Vagina (tissue), 2 donors: ENCODE measurements around the gene CHD5. TPM values are rescaled to one million over a fixed set of nuclear protein-coding genes. Genes with fewer than 3 reads are reported as not detected.

Source experiments
- DNase-seq, 2 donors: peaks; one replicate each; pipeline ENCODE4 v3.0.0-alpha.2; 2017; ENCODE audit errors: extremely low spot score in 2 of 2
- H3K27ac ChIP-seq: fragments of 200-600 bp; sonication (generic); one replicate; pipeline ENCODE4 v1.5.1; 2019
- H3K27me3 ChIP-seq: fragments of 200-600 bp; sonication (generic); one replicate; pipeline ENCODE4 v1.5.1; 2019
- H3K36me3 ChIP-seq, 2 donors: fragments of 200-600 bp; sonication (generic); one replicate each; pipeline ENCODE4 v1.5.1; 2017 to 2019
- H3K4me1 ChIP-seq: fragments of 200-600 bp; sonication (generic); one replicate; pipeline ENCODE4 v1.5.1; 2019
- H3K4me3 ChIP-seq, 2 donors: fragments of 200-600 bp; sonication (generic); 1 replicate in 1 of 2; 2 replicates in 1 of 2; pipeline ENCODE4 v1.5.1; 2016 to 2019
- H3K9me3 ChIP-seq: fragments of 200-600 bp; sonication (generic); one replicate; pipeline ENCODE4 v1.5.1; 2019
- CTCF ChIP-seq, 3 experiments: fragments of 450-650 bp in 2 of 3; fragments of 200-600 bp in 1 of 3; sonication (generic) in 1 of 3; IDR thresholded peaks; one replicate each; pipeline ENCODE4 v1.5.1; 2017 to 2019; ENCODE audit warnings: antibody characterized with exemption in 3 of 3, mild to moderate bottlenecking in 2 of 3, moderate library complexity in 2 of 3
- POLR2A ChIP-seq, 2 donors: fragments of 450-650 bp; IDR thresholded peaks; one replicate each; pipeline ENCODE4 v1.6.1; 2017; ENCODE audit warnings: antibody characterized with exemption in 2 of 2, mild to moderate bottlenecking in 2 of 2, moderate library complexity in 2 of 2
- POLR2AphosphoS5 ChIP-seq, 2 donors: sonication (generic); formaldehyde crosslinking; IDR thresholded peaks; one replicate each; pipeline ENCODE4 v1.9.0; 2017; ENCODE audit warnings: antibody characterized with exemption in 2 of 2, mild to moderate bottlenecking in 2 of 2, low read depth in 1 of 2; ENCODE audit not compliant: insufficient read depth in 1 of 2
- intact Hi-C: fragments of 100-400 bp; cut with DNase I; formaldehyde crosslinking; loops from one replicate; pipeline ENCODE4 v1.15.1; 2023
- total RNA-seq: library from RNA; depleted of rRNA; stranded (reverse); fragments of >200 nt; gene quantifications from one replicate; pipeline ENCODE4 v1.2.3, GENCODE V29; 2016

CHD5 gene
- total RNA-seq, 1 donor from 2014 or later = 2.0 TPM

DNA sequence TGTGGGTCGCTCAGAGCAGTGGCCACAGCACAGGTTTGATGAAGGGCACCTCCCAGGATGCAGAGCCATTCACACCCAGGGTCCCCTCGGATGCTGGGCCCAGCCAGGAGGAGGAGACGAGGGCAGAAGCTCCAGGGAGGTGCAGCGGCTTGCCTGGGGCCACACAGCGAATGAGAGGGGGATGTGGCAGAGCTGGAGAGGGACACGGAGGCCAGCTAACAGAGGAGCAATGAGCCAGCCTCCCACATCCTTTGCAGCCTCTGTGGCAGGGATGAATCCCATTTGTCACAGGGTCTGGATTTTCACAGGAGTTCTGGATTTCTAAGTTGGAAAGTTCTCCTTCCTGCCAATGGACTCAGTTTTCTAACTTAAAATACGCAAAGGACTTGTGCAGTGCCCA, 35.9 kb downstream of the CHD5 start:
- H3K27me3 ChIP-seq = no peaks in the 10 kb centered on the region
- no peaks in the 10 kb centered on the region for H3K36me3 ChIP-seq
- no peak overlapping the region for H3K27ac ChIP-seq
- H3K9me3 ChIP-seq = no peaks in the 10 kb centered on the region
- TF ChIP-seq POLR2AphosphoS5 (IDR thresholded peaks at IDR 0.05; ENCODE audit: insufficient read depth in 1 of 2, low read depth in 1 of 2) = no peak
- no peak for TF ChIP-seq POLR2A (IDR thresholded peaks at IDR 0.05)
- no peak for TF ChIP-seq CTCF (IDR thresholded peaks at IDR 0.05)
- no peak for DNase-seq
- peaks cover 8% of the 10 kb centered on the region for H3K4me1 ChIP-seq
- intact Hi-C loops = no loop called here
- H3K4me3 ChIP-seq = no peak overlapping the region

- no peaks in the 10 kb centered on the region for H3K36me3 ChIP-seq
- intact Hi-C loops = no loop called here
- no peak overlapping the region for H3K27ac ChIP-seq
- H3K27me3 ChIP-seq = no peaks in the 10 kb centered on the region
- peaks cover under 1% of the 10 kb centered on the region for H3K4me1 ChIP-seq
- no peaks in the 10 kb centered on the region for H3K9me3 ChIP-seq
- no peak overlapping the region for H3K4me3 ChIP-seq
- no peak for DNase-seq
- TF ChIP-seq CTCF (IDR thresholded peaks at IDR 0.05) (no peak), POLR2AphosphoS5 (IDR thresholded peaks at IDR 0.05; ENCODE audit: insufficient read depth in 1 of 2, low read depth in 1 of 2) (no peak), POLR2A (IDR thresholded peaks at IDR 0.05) (no peak)
Measured at GRCh38 chr1:6143395-6143794, 36.7 kb downstream of the CHD5 start.

DNA sequence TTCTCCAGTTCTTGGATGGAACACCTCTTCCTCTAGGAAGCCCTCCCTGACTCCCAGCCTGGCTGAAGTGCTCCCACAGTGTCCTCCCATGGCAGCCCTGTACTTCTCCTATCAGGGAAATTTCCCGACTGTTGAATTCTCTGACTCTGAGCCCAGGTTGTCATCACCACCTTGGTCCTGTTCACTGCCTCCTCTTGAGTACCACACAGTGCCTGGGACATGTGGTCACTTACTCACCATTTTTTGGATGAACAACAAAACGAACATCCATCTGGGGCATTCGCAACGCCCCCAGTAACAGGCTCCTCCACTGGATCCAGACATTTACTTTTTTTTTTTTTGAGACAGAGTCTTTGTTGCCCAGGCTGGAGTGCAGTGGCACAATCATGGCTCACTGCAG, 37.4 kb downstream of the CHD5 start:
- TF ChIP-seq POLR2AphosphoS5 (IDR thresholded peaks at IDR 0.05; ENCODE audit: insufficient read depth in 1 of 2, low read depth in 1 of 2) (no peak), POLR2A (IDR thresholded peaks at IDR 0.05) (no peak), CTCF (IDR thresholded peaks at IDR 0.05) (no peak)
- H3K9me3 ChIP-seq = no peaks in the 10 kb centered on the region
- no peak overlapping the region for H3K4me3 ChIP-seq
- intact Hi-C loops = no loop called here
- H3K27ac ChIP-seq = no peak overlapping the region
- H3K36me3 ChIP-seq = no peaks in the 10 kb centered on the region
- no peak for DNase-seq
- H3K4me1 ChIP-seq = no peaks in the 10 kb centered on the region
- H3K27me3 ChIP-seq = no peaks in the 10 kb centered on the region

DNA sequence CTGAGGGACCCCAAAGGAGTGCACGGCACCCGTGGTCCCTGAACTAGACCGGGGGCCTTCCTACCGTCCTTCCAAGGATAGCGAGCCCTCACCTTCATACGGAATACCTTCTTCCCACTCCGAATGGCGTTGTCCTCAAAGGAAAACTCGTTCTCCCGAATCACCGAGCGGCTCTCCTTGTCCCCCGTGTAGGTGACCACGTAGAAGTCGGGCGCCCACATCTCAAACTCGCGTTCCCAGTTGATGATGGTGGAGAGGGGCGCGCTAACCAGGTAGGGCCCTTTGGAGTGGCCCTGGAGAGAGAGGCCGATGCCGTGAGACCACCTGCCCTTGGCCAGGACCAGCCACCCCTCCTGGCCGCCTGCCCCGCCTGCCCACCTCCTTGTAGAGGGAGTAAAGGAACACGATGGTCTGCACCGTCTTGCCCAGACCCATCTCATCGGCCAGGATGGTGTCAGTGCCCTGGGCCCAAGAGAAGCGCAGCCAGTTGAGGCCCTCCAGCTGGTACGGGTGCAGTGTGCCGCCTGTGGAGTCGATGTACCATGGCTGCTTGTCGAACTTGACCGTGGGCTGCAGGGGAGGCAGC, 38.0 kb downstream of the CHD5 start:
- Histone ChIP-seq H3K9me3 (no peaks in the 10 kb centered on the region), H3K27ac (no peak overlapping the region), H3K4me3 (no peak overlapping the region), H3K36me3 (no peaks in the 10 kb centered on the region), H3K4me1 (no peaks in the 10 kb centered on the region), H3K27me3 (no peaks in the 10 kb centered on the region)
- intact Hi-C loops = no loop called here
- no peak for DNase-seq
- TF ChIP-seq POLR2A (IDR thresholded peaks at IDR 0.05) (no peak), POLR2AphosphoS5 (IDR thresholded peaks at IDR 0.05; ENCODE audit: insufficient read depth in 1 of 2, low read depth in 1 of 2) (no peak), CTCF (IDR thresholded peaks at IDR 0.05) (no peak)

- Histone ChIP-seq H3K27me3 (no peaks in the 10 kb centered on the region), H3K27ac (no peak overlapping the region), H3K9me3 (no peaks in the 10 kb centered on the region), H3K36me3 (no peaks in the 10 kb centered on the region), H3K4me3 (no peak overlapping the region), H3K4me1 (no peaks in the 10 kb centered on the region)
- TF ChIP-seq POLR2A (IDR thresholded peaks at IDR 0.05) (no peak), CTCF (IDR thresholded peaks at IDR 0.05) (no peak), POLR2AphosphoS5 (IDR thresholded peaks at IDR 0.05; ENCODE audit: insufficient read depth in 1 of 2, low read depth in 1 of 2) (no peak)
- no peak for DNase-seq
- intact Hi-C loops = no loop called here
Measured at GRCh38 chr1:6141592-6141991, 38.5 kb downstream of the CHD5 start.
